GM19463 (cell line): Measurements from ENCODE around the gene SPEM2.
A peak's percentile ranks its signal among the peaks of the same experiment; 100 is the strongest.

ENCODE experiments used
- ATAC-seq: cut with Tn5 transposase; IDR thresholded peaks from one replicate; pipeline ENCODE4 v1.9.1; 2021; ENCODE audit warnings: mild to moderate bottlenecking, moderate library complexity; ENCODE audit not compliant: unreplicated experiment

The SPEM2 gene

DNA sequence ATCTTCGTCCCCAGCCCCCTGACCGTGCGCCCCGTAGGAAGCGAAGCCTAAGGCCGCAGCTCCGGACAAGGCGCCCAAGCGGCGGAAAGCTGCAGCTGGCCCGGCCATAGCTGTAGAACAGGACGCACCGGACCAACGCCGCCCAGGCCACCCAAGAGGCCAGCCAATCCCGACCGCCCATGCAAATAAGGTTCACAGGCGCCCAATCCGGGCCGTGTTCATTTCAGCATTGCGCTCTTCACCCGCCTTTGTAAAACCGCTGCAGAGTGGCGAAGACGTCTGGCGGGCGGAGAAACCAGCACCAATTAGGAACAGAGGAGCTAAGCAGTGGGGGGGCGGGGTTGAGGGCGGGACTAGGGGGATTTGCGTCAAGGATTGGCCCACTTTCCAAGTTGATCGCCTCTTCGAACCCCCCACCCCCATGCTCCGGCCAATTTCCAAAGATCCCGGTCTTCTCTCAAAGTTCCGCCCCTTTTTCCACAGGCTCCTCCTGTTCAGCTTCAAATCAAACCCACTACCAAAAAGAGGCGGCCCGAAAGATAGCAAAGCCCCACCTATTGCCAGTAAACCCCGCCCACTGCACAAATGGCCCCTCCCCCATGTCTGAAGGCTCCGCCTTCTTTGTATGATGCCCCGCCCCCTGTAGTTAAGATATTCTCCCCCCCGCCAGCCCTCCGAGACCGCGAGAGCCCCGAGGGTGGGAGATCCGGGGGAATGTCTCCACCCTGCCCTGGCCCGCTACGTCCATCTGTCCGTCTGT is 21.3 kb upstream of the SPEM2 start, which contains the start of gene TMEM256:
TMEM256 (minus strand) TSS at position 121 of the 760 bp plus-strand sequence; CDS start at position 108, 13 bp downstream.
- peak; percentile 97 for ATAC-seq

GRCh38 chr17:7404737-7405349 is 20.6 kb upstream of the SPEM2 start:
- no peak for ATAC-seq

DNA sequence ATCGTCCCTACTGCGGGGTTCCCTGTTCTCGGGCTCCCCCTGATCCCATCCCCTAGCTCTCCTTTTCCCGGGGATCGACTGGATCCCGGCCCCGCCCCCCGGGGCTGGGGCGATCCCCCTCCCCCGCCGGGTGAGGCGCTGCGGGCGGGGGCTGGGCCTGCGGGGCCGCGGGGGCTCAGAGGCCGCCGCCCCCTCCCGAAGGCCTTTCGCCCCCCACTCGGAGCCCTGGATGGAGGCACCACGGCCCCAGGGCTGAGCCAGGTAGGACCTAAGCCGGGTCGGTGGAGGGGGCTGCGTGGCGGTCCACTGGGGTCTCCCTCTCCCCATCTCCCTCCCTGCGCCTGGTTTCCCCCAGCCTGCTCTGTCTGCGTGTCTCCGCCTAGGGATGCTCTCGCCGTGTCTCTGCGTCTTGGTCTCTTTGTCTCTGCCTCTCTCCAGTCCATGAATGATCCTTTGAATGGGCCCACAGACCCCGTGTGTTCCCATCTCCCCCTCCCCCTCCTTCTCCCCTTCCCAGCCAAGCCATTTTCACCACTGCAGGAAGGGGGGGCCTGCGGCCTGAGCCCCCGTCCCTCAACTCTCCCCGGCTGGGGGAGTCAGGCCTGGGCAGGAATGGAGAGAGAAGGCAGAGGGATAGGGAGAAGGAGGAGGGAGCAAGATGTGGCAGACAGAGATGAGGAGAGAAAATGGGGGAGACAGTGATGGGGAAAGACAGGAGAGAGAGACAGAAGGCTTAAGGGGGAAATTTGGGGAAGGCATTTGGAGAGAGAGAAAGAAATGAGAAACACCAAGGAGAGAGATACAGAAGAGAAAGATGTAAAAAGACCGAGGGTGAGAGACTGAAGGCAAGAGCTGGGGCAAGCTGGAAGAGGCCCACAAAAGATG is 19.8 kb upstream of the SPEM2 start:
- no peak for ATAC-seq

- no peak for ATAC-seq
These were observed 19.1 kb upstream of the SPEM2 start for GRCh38 chr17:7406235-7406825.

- ATAC-seq: no peak
These were observed 18.3 kb upstream of the SPEM2 start for GRCh38 chr17:7407082-7407481.

GRCh38 chr17:7407485-7408251 is 17.7 kb upstream of the SPEM2 start, which contains the start of gene NLGN2:
TSS of gene NLGN2 (plus strand) at chr17:7407845. CDS start at chr17:7408256, 411 bp downstream.
- ATAC-seq: no peak

DNA sequence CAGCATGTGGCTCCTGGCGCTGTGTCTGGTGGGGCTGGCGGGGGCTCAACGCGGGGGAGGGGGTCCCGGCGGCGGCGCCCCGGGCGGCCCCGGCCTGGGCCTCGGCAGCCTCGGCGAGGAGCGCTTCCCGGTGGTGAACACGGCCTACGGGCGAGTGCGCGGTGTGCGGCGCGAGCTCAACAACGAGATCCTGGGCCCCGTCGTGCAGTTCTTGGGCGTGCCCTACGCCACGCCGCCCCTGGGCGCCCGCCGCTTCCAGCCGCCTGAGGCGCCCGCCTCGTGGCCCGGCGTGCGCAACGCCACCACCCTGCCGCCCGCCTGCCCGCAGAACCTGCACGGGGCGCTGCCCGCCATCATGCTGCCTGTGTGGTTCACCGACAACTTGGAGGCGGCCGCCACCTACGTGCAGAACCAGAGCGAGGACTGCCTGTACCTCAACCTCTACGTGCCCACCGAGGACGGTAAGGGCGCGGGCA is 17.1 kb upstream of the SPEM2 start:
- no peak for ATAC-seq

GRCh38 chr17:7408863-7409262 is 16.6 kb upstream of the SPEM2 start:
- no peak for ATAC-seq

DNA sequence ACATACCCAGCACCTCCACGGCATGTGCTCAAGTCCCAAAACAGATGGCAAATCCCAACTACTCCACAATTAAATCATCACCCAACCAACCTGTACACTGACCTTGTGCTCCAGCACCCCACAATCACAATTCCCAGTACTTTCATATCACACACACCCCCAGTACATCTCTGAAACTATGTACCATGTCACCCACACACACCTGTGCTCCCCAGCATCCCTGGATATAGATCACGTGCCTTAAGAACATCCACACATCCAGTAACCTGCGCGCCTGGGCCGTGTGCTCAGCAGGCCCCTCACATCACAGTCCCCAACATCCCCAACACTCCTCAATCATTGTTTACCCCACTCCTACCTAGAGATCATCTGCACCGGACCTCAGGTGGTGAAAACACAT is 15.7 kb upstream of the SPEM2 start:
- ATAC-seq: no peak

DNA sequence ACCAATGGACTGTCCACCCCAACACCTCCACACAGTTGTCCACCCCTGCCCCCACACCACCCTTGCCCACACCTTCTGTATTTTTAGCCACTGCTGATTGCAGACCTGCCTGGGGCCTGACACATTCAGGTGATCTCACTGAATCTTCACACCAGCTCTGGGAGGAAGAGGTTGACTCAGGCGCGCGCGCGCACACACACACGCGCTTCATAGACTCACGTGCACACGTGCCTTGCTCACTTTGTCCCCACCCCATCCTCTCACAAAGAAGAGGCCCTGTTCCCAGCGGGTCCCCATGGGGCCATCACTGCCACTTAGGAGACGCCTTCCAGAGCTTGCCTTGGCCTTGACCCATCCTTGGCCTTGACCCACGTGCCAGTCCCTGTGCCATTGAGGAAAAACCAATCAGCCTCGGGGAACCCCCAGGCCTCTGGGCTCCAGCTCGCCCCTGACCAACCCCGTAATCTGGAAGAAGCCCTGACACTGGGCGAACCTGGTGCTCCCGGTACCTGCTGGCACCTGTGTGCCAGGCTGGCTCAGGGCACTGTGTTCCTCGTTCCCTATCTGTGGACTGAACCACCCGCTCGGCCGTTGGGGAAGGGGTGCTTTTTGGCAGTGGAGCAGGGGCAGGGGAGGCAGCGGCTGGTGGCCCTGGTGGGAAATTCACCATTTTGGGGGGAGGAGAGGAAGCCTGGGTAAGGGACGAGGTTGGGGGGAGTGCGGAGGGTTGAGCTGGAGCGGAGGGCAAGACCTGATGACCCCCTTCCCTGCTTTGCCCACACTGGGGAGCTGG is 14.6 kb upstream of the SPEM2 start:
- ATAC-seq: no peak

- no peak for ATAC-seq
These were observed 14.0 kb upstream of the SPEM2 start for GRCh38 chr17:7411427-7411750.

GRCh38 chr17:7413346-7413985 is 11.9 kb upstream of the SPEM2 start:
- no peak for ATAC-seq

- ATAC-seq: no peak
These were observed 10.6 kb upstream of the SPEM2 start for GRCh38 chr17:7414837-7415236.

GRCh38 chr17:7415784-7416183 is 9.6 kb upstream of the SPEM2 start:
- ATAC-seq: no peak

- no peak for ATAC-seq
These were observed 9.1 kb upstream of the SPEM2 start for GRCh38 chr17:7416323-7416722.

DNA sequence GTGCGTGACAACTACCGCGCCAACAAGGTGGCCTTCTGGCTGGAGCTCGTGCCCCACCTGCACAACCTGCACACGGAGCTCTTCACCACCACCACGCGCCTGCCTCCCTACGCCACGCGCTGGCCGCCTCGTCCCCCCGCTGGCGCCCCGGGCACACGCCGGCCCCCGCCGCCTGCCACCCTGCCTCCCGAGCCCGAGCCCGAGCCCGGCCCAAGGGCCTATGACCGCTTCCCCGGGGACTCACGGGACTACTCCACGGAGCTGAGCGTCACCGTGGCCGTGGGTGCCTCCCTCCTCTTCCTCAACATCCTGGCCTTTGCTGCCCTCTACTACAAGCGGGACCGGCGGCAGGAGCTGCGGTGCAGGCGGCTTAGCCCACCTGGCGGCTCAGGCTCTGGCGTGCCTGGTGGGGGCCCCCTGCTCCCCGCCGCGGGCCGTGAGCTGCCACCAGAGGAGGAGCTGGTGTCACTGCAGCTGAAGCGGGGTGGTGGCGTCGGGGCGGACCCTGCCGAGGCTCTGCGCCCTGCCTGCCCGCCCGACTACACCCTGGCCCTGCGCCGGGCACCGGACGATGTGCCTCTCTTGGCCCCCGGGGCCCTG is 8.3 kb upstream of the SPEM2 start:
- no peak for ATAC-seq

GRCh38 chr17:7418472-7419152 is 6.8 kb upstream of the SPEM2 start:
- no peak for ATAC-seq
